Activated naive CD4-positive, alpha-beta T cell treated with anti-CD3 and anti-CD28 coated beads, Interleukin-2, amount 50 U/mL, for 72 hours (primary cell): ENCODE data around the gene DOK4. TPM values are rescaled to one million over a fixed set of nuclear protein-coding genes. Genes with fewer than 3 reads are reported as not detected.

Source experiments
- ATAC-seq, 2 donors: fragments of 150-1000 bp; cut with Tn5 transposase; 2 replicates each; pipeline ENCODE4 v1.10.0; 2021; ENCODE audit warnings: mild to moderate bottlenecking in 2 of 2, moderate library complexity in 2 of 2
- DNase-seq, 2 donors: peaks; one replicate each; pipeline ENCODE4 v3.0.0; 2021 to 2022; ENCODE audit warnings: low spot score in 2 of 2
- H3K27ac Mint-ChIP-seq, 2 donors: one replicate each; pipeline ENCODE4 v1.8.0; 2022; ENCODE audit warnings: mild to moderate bottlenecking in 2 of 2, mixed read lengths in 2 of 2
- H3K36me3 Mint-ChIP-seq, 2 donors: one replicate each; pipeline ENCODE4 v1.8.0; 2022; ENCODE audit warnings: mixed read lengths in 2 of 2
- H3K9me3 Mint-ChIP-seq, 2 donors: one replicate each; pipeline ENCODE4 v1.8.0; 2022; ENCODE audit warnings: mixed read lengths in 2 of 2
- total RNA-seq, 2 donors: library from RNA; stranded (reverse); gene quantifications; one replicate each; pipeline ENCODE4 v1.2.3, GENCODE V29; 2022

Gene DOK4
- total RNA-seq: 1 to 10 TPM; 7.1 to 7.7 TPM

DNA sequence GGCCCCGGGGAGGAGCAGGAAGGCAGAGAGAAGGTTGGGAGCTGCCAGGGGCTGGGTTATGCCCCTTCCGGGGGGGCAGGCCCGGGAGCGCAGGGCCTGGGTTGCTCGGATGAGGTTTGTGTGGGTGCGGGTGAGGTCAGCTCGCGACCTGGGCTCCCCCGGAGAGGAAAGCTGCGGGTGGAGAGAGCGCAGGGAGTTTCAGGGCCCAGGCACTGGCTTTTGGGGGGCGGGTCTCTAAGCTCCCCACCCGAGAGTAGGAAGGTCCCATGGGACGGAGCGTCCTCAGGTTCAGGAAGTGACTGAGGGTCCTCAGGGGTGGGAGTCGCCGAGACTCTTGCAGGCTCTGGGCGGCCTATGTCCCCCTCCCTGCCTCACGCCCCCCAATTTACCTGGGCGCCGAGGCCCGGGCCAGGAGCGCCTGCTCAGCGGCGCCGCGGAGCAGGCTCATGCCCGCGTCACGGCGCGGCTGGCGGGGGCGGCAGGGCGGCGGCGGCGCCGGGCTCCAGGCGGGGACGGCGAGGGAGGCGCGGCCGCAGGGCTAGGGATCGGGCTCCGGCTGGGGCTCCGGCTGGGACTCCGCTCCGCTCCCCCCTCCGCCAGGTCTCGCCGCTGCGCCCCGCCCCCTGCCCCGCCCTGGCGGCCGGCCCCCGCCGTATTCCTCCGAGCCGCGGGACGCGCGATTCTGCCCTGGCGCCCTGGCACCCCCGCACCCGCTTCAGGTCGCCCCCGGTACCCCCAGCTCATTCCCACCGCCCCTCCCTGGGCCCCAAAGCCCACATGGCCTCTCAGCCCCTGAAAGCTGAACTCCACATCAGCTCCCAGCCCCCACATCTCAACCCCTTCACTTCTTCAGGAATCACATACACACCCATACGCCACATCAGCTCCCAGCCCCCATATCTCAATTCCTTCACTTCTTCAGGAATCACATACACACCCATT is at the start of gene DOK4:
DOK4 (minus strand) TSS at position 578 of the 942 bp plus-strand sequence. CDS start 6,986 bp downstream, outside the sequence.
- Mint-ChIP-seq H3K27ac (peak within 1 kb of the TSS; percentile 83 to 84), H3K36me3 (no peaks in the 10 kb centered on the region), H3K9me3 (no peaks in the 10 kb centered on the region)
- DNase-seq: peak; percentile 71 to 86
- ATAC-seq: peak; percentile 89 to 98

DNA sequence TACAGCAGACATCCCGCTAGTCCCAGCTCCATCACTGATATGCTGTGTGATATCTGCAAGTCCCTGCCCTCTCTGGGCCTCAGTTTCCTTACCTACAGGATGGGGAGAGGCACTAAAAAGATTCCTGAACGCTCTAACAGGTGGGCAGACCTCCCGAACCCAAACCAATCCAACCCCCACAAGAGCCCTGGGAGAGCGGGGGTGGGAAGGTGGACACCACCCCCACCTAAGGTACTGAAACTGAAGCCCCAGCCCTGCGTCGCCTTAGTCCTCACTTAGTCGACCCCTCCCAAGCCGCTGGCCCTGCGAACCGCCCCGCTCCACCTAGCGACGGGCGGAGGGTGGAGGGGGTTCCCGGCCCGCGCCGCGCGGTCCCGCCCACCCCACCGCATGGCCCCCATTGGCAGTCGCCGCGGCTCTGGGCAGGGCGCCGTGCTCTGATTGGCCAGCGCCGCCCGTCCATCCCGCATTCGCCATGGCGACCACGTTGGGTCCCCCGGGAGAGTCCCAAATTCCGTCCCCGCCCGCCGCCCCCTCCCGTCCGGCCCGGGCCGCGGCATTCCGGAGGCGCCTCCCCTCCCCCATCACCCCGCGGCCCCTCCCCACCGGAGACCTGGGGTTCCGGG is 49.5 kb upstream of the DOK4 start:
- ATAC-seq: peak; percentile 76 to 82

DNA sequence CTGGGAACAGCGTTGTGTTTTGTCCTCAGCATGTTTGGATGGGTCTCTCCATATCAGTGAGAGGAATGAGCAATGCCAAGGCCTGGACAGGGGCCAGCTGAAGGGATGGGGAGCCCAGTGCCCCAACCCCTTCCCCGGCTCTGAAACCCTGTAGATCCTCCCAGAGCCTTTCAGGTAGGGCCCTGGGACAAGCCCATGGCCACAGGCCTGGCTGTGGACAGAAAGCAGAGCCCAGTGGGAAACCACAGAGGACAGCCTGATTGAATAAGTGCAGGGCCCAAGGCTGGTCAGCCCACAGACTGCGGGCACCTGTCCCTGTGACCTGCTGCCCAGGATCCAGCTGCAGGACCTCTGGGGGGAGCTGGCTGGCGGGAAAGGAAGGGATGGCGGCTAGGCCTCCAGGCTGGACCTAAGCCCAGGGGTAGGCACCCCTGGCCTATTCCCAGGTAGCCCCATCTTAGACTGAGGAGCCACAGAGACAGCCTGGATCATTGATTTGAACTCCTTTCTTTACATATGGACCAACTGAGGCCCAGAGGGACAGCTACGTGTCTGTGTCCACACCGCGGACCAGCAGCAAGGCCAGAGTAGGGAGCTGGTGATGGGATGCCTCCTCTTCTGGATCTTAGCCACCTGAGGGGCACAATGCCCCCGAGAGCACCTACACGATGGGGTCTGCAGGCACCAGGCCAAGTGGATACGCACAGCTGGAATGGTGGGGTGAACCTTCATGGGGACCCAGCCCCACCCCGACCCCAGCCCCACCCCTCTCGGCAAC is 48.8 kb upstream of the DOK4 start:
- Mint-ChIP-seq H3K36me3 (no peaks in the 10 kb centered on the region), H3K9me3 (no peaks in the 10 kb centered on the region), H3K27ac (peak overlapping the region in 1 of 2 donors; percentile 81)
- no peak for ATAC-seq
- DNase-seq: no peak

More for the DNA sequence above, 49.5 kb upstream of the DOK4 start:
- DNase-seq: peak; percentile 86 to 95
- H3K36me3 Mint-ChIP-seq: no peaks in the 10 kb centered on the region
- H3K27ac Mint-ChIP-seq: peak overlapping the region; percentile 81 to 92
- H3K9me3 Mint-ChIP-seq: no peaks in the 10 kb centered on the region

DNA sequence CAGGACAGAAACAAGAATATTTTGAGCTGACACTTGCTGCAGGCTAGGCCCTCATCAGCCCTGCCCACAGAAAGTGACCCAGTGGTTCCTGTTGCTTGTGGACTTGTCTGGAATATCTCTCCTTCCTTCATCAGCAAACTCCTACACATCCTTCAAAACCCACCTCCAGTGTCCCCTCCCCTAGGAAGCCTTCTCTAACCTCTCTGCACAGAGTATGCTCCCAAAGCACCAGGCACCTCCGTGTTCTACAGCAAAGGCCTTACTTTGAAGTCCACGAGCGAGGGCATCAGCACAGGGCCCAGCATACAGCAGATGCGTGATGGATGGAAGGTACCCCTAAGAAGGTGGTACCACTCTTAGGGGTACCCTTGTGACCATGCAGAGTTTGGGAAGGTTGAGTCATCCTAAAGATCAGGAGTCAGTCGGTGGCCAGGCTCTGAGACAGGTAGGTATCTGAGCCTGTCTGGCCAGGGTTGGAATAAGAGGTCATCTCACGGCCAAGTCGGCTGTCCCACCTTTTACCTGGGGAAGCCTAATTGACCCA is 48.1 kb upstream of the DOK4 start:
- H3K9me3 Mint-ChIP-seq: no peaks in the 10 kb centered on the region
- peaks cover 0 to 4% of the 10 kb centered on the region in 2 donors for H3K36me3 Mint-ChIP-seq
- no peak for ATAC-seq
- DNase-seq: no peak
- peak overlapping the region; percentile 77 to 81 for H3K27ac Mint-ChIP-seq

DNA sequence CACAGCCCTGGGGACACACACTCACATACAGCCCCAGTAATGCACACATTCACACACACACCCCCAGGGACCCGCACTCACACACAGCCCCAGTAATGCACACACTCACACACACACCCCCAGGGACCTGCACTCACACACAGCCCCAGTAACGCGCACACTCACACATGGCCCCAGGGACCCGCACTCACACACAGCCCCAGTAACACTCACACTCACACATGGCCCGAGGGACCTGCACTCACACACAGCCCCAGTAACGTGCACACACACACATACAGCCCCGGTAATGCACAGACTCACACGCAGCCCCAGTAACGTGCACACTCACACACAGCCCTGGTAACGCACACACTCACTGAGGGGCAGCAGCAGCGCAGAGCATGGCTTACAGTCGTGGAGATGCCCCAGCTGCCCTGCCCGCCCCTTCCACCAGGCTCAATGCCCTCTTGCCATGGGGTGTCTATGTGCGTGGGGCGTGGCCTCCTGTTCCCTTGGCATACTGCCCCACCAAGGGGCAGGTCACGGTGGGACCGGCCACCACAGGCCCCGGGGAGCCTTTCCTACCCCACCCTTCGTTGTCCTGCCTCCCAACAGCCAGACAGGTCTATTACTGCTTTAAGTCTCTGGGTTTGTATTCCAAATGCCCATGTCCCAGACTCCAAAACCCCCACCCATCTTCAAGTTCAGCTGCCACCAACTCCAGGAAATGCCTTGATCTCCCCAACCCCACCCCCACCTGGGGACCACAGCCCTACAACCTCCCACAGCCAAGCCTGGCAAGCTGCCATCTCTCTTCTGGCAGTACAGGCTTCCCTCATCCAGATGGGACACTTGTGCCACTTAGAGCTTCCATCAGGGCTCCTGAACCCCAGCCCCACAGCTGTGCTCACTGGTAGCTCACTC is 47.4 kb upstream of the DOK4 start:
- DNase-seq: peak in 1 of 2 donors; percentile 61

DNA sequence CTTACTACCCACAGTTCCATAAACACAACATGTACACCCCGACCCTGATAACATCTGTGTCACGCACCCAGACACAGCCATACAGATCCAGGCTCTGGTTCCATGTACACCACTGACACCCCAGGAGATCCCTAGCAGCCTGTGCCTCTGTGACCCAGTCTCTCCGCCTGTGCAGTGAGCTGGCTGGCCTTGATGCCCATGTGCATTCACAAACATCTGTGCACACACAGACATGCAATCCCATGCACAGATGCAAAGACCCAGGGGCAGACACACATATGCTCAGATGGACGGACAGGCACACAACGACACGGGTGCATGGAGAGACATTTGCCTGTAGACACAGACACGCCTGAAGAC is 46.0 kb upstream of the DOK4 start:
- ATAC-seq (no peak), DNase-seq (peak in 1 of 2 donors; percentile 52)
- H3K9me3 Mint-ChIP-seq: no peaks in the 10 kb centered on the region
- H3K27ac Mint-ChIP-seq: peak overlapping the region in 1 of 2 donors; percentile 77
- H3K36me3 Mint-ChIP-seq: peaks cover 0 to 4% of the 10 kb centered on the region in 2 donors

More for the DNA sequence above, 47.4 kb upstream of the DOK4 start:
- H3K9me3 Mint-ChIP-seq: no peaks in the 10 kb centered on the region
- no peak for ATAC-seq
- peaks cover 0 to 4% of the 10 kb centered on the region in 2 donors for H3K36me3 Mint-ChIP-seq
- peak overlapping the region; percentile 81 to 90 for H3K27ac Mint-ChIP-seq

DNA sequence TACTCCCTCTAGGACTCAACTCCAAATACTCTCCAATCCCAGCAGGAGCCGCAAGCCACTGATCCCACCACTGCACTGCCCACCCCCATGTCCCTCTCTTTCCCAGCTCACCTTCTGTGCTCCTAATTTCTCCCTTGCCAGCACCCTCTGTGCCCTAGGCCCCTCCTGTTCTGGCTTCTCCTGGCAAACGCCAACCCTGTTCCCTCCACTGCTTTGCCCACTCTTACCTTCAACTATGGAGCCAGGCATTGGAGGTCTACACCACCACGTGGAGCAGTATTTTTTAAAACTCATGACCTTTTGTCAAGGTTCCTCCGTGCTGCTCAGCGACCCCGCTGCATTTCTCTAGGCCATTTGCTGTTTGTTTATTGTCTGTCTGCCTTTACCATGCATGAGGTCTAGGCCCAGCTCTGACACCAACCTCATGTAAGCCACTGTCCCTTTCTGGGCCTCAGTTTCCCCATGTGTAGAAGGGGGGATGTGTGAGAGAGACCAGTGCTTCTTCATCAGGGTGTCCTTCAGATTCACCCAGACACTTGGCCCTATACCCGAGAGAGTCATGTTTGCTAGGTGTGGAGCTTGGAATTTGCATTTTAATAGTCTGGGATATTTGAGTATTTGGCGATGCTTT is 45.5 kb upstream of the DOK4 start:
- Mint-ChIP-seq H3K27ac (peak overlapping the region; percentile 95 to 99), H3K9me3 (no peaks in the 10 kb centered on the region), H3K36me3 (peaks cover 0 to 4% of the 10 kb centered on the region in 2 donors)
- ATAC-seq (no peak), DNase-seq (peak in 1 of 2 donors; percentile 34)

DNA sequence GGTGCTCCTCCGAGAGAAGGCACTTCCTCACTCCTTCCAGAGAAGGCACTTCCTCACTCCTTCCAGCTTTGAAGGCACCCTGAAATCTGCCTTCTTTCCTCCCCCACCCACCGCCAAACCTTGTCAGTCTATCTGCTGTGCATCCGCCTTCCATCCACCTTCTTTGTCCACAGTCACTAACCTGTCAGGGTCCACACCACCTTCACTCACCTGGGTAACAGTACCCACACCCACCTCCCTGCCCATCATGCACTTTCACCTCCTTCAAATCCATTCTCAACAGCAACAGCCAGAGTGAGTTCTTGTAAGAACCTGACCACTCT is 44.9 kb upstream of the DOK4 start:
- Mint-ChIP-seq H3K27ac (peak overlapping the region; percentile 95 to 99), H3K36me3 (peaks cover 0 to 4% of the 10 kb centered on the region in 2 donors), H3K9me3 (no peaks in the 10 kb centered on the region)
- peak in 1 of 2 donors; percentile 52 for DNase-seq
- ATAC-seq: no peak

DNA sequence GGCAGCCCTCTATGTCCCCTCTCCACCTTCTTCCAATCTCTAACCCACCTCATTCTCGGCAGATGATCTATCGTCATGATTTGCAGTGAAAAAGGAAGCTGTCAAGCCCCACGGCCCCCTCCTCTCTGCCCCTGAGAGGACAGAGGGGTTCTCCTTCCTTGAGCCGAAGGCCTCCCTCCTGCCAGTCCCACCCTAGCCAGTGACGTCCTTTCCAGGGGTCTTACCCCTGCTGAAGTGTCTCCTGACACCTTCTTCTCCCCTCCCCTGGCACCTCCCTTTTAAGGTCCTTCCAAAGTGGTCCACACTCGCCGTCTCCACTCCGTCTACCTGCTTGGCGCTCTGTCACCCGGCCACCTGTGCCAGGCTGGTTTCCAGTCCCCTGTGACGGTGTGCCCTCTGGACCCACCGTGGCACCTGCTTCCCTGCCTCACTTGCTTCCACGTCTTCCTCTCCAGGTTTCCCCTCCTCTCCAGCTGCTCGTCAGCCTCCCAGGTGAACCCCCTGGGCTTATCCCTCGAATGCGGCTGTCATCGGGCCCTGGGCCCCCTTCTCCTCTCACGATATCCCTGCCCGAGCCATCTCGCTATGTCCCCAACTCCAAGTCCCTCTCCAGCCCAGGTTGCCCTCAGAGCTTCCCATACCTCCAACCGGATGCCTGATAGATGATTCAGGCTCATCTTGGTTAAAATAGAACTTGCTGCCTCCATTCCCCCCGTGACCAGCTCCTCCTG is 44.4 kb upstream of the DOK4 start:
- Mint-ChIP-seq H3K9me3 (no peaks in the 10 kb centered on the region), H3K36me3 (peaks cover 0 to 4% of the 10 kb centered on the region in 2 donors), H3K27ac (peak overlapping the region; percentile 95 to 99)
- peak in 1 of 2 donors; percentile 44 for DNase-seq
- no peak for ATAC-seq

DNA sequence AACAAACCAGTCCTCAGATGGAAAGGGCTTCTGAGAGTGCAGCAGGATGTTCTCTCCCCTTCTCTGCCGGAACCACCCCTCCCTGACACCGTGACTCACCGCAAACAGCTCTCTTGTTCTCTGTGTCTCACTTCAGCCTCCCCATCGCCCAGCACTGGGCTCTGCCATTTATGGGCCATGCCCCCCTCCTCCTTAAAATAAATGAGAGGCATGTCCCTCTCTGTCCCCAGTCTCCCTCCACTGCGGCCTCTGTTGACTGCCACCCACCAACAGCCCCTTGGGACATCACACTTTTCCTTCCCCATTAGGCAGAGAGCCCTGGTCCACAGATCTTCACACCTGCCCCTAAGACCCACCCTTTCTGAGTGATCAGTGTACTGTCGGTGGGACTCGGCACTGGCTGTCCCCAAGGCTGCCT is 43.8 kb upstream of the DOK4 start:
- DNase-seq (peak; percentile 58 to 79), ATAC-seq (peak; percentile 88 to 94)
- Mint-ChIP-seq H3K36me3 (peaks cover 0 to 4% of the 10 kb centered on the region in 2 donors), H3K9me3 (no peaks in the 10 kb centered on the region), H3K27ac (peak overlapping the region; percentile 95 to 99)

DNA sequence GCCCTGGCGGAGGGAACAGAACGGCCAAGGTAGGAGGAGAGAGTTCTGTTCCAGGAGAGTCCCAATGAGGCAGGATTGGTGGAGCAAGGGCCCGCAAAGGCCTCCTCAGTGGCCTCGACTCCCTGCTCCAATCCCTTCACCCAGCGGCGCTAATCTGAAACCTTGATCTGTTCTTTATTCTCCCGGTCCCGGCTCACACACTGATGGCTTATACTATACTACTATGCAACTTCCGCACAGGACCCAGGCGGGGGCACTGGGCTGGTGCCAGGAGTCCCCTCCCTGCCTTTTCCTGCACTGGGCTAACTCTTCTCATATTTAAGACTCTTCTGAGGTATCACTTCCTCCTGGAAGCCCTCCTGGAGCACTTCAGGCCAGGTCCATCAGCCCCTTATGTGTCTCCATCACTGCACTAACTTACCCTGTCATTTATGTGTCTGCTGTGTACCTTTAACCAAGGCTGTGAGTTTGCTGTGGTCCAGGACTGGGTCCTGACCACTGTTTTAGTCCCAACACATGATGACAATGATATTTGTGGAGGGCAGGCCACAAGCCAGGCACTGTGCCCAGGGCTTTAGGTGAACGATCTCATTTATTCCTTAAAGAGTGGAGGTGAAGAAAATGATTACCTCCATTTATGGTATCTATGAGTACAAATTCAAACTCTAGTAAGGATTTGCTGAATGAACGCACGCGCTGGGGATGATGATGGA is 43.3 kb upstream of the DOK4 start:
- DNase-seq (no peak), ATAC-seq (peak in 1 of 2 donors; percentile 70)
- Mint-ChIP-seq H3K9me3 (no peaks in the 10 kb centered on the region), H3K36me3 (peaks cover 0 to 4% of the 10 kb centered on the region in 2 donors), H3K27ac (peak overlapping the region; percentile 95 to 99)

DNA sequence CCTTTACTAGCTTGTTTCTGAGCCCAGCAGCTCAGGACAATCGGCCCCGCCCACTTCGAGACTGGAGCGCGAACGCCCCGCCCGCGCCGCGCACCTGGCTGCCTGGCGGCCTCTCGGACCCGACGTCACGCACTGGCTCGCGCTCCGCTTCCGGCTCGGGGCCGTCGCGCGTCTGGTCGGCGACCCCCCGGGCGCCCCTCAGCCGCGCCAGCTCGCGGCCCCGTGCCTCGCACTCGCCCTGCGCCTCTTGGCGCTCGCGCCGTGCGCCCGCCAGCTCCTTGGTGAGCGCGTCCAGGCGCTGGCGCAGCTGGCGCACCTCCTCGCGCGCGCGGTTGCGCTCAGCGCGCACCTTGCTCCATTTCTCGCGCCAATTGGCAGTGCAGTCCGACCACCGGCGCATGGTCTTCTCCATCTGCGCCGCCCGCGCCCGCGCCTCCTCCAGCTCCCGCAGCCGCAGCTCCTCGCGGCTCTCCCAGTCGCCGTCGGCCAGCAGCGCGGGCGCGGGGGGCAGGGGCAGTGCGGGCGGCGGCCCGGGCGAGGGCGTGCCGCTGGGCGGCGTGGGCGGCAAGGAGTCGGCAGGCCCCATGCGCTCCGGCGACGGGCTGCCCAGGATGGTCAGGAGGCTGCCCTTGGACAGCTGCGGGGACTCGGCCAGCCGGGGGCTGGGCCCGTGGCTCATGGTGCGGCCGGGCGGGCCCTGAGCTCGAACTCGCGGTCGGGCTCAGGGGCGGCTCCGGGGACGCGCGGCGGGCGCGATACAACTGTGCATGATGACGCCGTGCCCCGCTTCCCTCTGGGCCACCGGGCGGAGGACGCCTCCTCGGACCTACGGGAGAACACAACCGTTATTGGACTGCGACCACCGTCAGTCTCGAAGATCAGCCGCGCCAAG is 42.5 kb upstream of the DOK4 start:
- DNase-seq: peak in 1 of 2 donors; percentile 54
- peak overlapping the region in 1 of 2 donors; percentile 95 for H3K27ac Mint-ChIP-seq
- ATAC-seq: no peak
- peaks cover 0 to 4% of the 10 kb centered on the region in 2 donors for H3K36me3 Mint-ChIP-seq
- H3K9me3 Mint-ChIP-seq: no peaks in the 10 kb centered on the region

DNA sequence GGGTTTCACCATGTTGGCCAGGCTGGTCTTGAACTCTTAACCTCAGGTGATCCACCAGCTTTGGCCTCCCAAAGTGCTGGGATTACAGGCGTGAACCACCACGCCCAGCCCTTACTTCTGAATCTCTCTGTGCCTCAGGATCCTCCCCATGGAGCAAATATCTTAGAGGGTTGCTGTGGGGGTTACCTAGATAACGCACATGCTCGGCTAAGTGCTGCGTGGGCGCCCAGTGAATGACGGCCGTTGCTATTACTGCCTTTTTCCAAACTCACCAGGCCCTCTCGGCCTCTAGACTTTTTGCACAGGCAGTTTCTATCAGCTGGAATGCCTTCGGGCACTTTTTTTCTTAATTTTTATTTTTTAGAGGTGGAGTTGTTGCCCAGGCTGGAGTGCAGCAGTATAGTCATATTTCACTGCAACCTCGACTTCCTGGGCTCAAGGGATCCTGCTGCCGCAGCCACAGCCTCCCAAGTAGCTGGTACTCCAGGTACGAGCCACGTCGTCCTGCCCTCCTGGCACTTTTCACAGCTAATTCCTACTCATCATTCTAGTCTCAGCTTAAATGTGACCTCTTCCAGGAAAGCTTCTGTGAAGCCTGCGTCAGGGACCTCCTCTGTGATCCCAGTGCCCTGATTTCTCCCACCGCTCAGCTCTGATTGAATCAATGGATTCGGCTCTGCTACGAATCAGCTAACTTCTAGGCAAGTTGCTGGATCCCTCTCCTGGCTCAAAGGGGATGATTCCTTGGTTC is 41.5 kb upstream of the DOK4 start:
- Mint-ChIP-seq H3K9me3 (no peaks in the 10 kb centered on the region), H3K27ac (no peak overlapping the region), H3K36me3 (peaks cover 0 to 4% of the 10 kb centered on the region in 2 donors)
- ATAC-seq (no peak), DNase-seq (no peak)
